HepG2 (cell line): Measurements from ENCODE around the gene POLR2F. TPM values are rescaled to one million over a fixed set of nuclear protein-coding genes. Genes with fewer than 3 reads are reported as not detected.

Source experiments
- ATAC-seq: fragments of 200-7000 bp; cut with Tn5 transposase; 3 replicates; pipeline ENCODE4 v1.9.1; 2020; ENCODE audit warnings: mild to moderate bottlenecking, moderate library complexity
- BruUV-seq: library from RNA; stranded (reverse); fragments of 400-500 nt; replicated peaks from 2 replicates; lab custom pipeline; 2021; lab: Mats Ljungman, UMichigan
- CTCF ChIA-PET: fragments of 300-600 bp; formaldehyde crosslinking; extraction: SDS; loops from one replicate; lab custom pipeline; 2021; ENCODE audit warnings: low total read pairs, inconsistent platforms, low intra/inter-chr PET ratio; lab: Yijun Ruan, JAX
- POLR2A ChIA-PET: fragments of 350-600 bp; sonication (Branson Sonifier 250); formaldehyde crosslinking; loops from one replicate; lab custom pipeline; 2020; ENCODE audit warnings: antibody characterized with exemption, inconsistent platforms; lab: Yijun Ruan, JAX
- DNase-seq: peaks from one replicate; pipeline ENCODE4 v3.0.0-alpha.2; 2015; ENCODE audit warnings: low spot score
- FAIRE-seq: peaks from 3 replicates; lab custom pipeline; 2011; peaks lifted over from hg19 to GRCh38; lab: Jason Lieb, UNC
- H2AFZ ChIP-seq: one replicate; pipeline ENCODE4 v1.6.1; 2011; ENCODE audit warnings: low read length, inconsistent platforms
- H3K27ac ChIP-seq: fragments of 300-600 bp; 3 replicates; pipeline ENCODE4 v1.8.0; 2011; ENCODE audit warnings: mixed run types, mild to moderate bottlenecking, mixed read lengths, low read length, inconsistent platforms; ENCODE audit not compliant: insufficient read depth; ENCODE audit errors: extremely low read length
- H3K27me3 ChIP-seq, 2 experiments: fragments of 200-600 bp in 1 of 2; 2 replicates in 1 of 2; 3 replicates in 1 of 2; pipeline versions ENCODE4 v1.6.0 to v1.8.0; 2011; ENCODE audit warnings: low read length in 2 of 2, mild to moderate bottlenecking in 2 of 2, moderate library complexity in 2 of 2, inconsistent platforms in 1 of 2; ENCODE audit not compliant: insufficient read depth in 2 of 2, control insufficient read depth in 1 of 2
- H3K36me3 ChIP-seq, 2 experiments: fragments of 200-600 bp in 1 of 2; replicated peaks in 1 of 2; 2 replicates in 1 of 2; 3 replicates in 1 of 2; pipeline versions ENCODE4 v1.5.1 to v1.8.0; 2011; ENCODE audit warnings: low read length in 2 of 2, inconsistent platforms in 1 of 2; ENCODE audit not compliant: insufficient read depth in 2 of 2, control insufficient read depth in 1 of 2
- H3K4me1 ChIP-seq: 2 replicates; pipeline ENCODE4 v1.5.1; 2012; ENCODE audit warnings: low read length, inconsistent platforms; ENCODE audit not compliant: insufficient read depth
- H3K4me2 ChIP-seq: 2 replicates; pipeline ENCODE4 v1.6.0; 2011; ENCODE audit warnings: low read depth, low read length, inconsistent platforms
- H3K4me3 ChIP-seq, 3 experiments: fragments of 200-600 bp in 1 of 3; sonication (generic), shearing (Covaris generic) in 1 of 3; replicated peaks in 1 of 3; 2 replicates each; pipeline ENCODE4 v1.5.1; 2011 to 2016; ENCODE audit warnings: low read length in 3 of 3, inconsistent platforms in 2 of 3, low read depth in 2 of 3, mild to moderate bottlenecking in 2 of 3, control low read depth in 1 of 3, mixed read lengths in 1 of 3; ENCODE audit not compliant: insufficient read depth in 1 of 3
- H3K79me2 ChIP-seq: one replicate; pipeline ENCODE4 v1.6.1; 2011; ENCODE audit warnings: low read length, inconsistent platforms; ENCODE audit not compliant: insufficient read depth
- H3K9ac ChIP-seq: 2 replicates; pipeline ENCODE4 v1.6.0; 2011; ENCODE audit warnings: mild to moderate bottlenecking, low read depth, low read length, inconsistent platforms; ENCODE audit not compliant: insufficient read depth
- H3K9me3 ChIP-seq: 2 replicates; pipeline ENCODE4 v1.5.1; 2012; ENCODE audit warnings: mild to moderate bottlenecking, low read length
- H4K20me1 ChIP-seq: 2 replicates; pipeline ENCODE4 v1.6.0; 2011; ENCODE audit warnings: inconsistent platforms, mild to moderate bottlenecking, low read length, moderate library complexity; ENCODE audit not compliant: insufficient read depth
- GATAD1 ChIP-seq: IDR thresholded peaks from 2 replicates; pipeline ENCODE4 v1.6.1; 2016; ENCODE audit warnings: missing genetic modification reagents, missing compliant biosample characterization
- HDAC6 ChIP-seq: fragments of 200-600 bp; sonication (generic); IDR thresholded peaks from 2 replicates; pipeline ENCODE4 v1.7.0; 2017; ENCODE audit warnings: mild to moderate bottlenecking, antibody characterized with exemption, low read length, low read depth
- KLF9 ChIP-seq: IDR thresholded peaks from 2 replicates; pipeline ENCODE4 v1.6.1; 2016; ENCODE audit warnings: low read depth
- PHF20 ChIP-seq: sonication (generic); formaldehyde crosslinking; IDR thresholded peaks from 2 replicates; pipeline ENCODE4 v1.5.0; 2020; ENCODE audit warnings: mild to moderate bottlenecking, missing genetic modification reagents
- REL ChIP-seq: sonication (generic); formaldehyde crosslinking; conservative IDR thresholded peaks from 2 replicates; pipeline ENCODE4 v1.8.0; 2022; ENCODE audit warnings: mild to moderate bottlenecking, missing genetic modification reagents, moderate library complexity
- WIZ ChIP-seq: sonication (generic); formaldehyde crosslinking; IDR thresholded peaks from 2 replicates; pipeline ENCODE4 v1.5.1; 2020; ENCODE audit warnings: mild to moderate bottlenecking, missing genetic modification reagents
- ZNF121 ChIP-seq: sonication (generic); formaldehyde crosslinking; IDR thresholded peaks from 2 replicates; pipeline ENCODE4 v1.5.0; 2020; ENCODE audit warnings: mild to moderate bottlenecking, missing genetic modification reagents
- ZNF234 ChIP-seq: sonication (generic); formaldehyde crosslinking; conservative IDR thresholded peaks from 2 replicates; pipeline ENCODE4 v1.5.1; 2020; ENCODE audit warnings: mild to moderate bottlenecking, missing genetic modification reagents
- ZNF567 ChIP-seq: sonication (generic); formaldehyde crosslinking; IDR thresholded peaks from 2 replicates; pipeline ENCODE4 v1.8.1; 2023; ENCODE audit warnings: mild to moderate bottlenecking, missing genetic modification reagents, borderline replicate concordance
- ZNF766 ChIP-seq: sonication (generic); formaldehyde crosslinking; IDR thresholded peaks from 2 replicates; pipeline ENCODE4 v1.5.0; 2020; ENCODE audit warnings: missing genetic modification reagents, borderline replicate concordance
- WGBS: methylation state at CpG from one replicate; pipeline ENCODE4 v1.1.6; 2017; ENCODE audit warnings: low lambda C conversion rate; 5-methylcytosine and 5-hydroxymethylcytosine counted together
- in situ Hi-C: cut with HindIII; loops from 2 replicates; pipeline ENCODE4 v1.10.0; 2017; ENCODE audit warnings: low pct_unique_long_range_greater_than_20kb; ENCODE audit not compliant: extremely low pct_ligation_motif_present
- intact Hi-C: fragments of 100-400 bp; cut with micrococcal nuclease; formaldehyde crosslinking; loops from one replicate; pipeline ENCODE4 v1.10.0; 2022; ENCODE audit not compliant: unreplicated experiment
- polyA plus RNA-seq, 8 experiments: library from polyadenylated mRNA; depleted of rRNA in 3 of 8; stranded (reverse) in 7 of 8; unstranded in 1 of 8; fragments of >200 nt; fragmentation: Illumina TruSeq in 4 of 8; extraction: Trizol in 4 of 8; gene quantifications; 2 replicates each; pipeline versions ENCODE4 v1.2.1 to v1.2.3, GENCODE V29; 2011 to 2016; ENCODE audit warnings: low read depth in 4 of 8, missing spikeins in 1 of 8, mixed read lengths in 1 of 8; ENCODE audit not compliant: insufficient read depth in 1 of 8
- total RNA-seq, 5 experiments: library from RNA; depleted of rRNA; stranded (reverse); fragments of >200 nt; fragmentation: Illumina TruSeq; extraction: Trizol; gene quantifications; 2 replicates each; pipeline ENCODE4 v1.2.3, GENCODE V29; 2016; ENCODE audit warnings: low read depth in 1 of 5
- TF ChIP-seq, protein P1 (sequence below): sonication (generic); formaldehyde crosslinking; IDR thresholded peaks from 2 replicates; pipeline ENCODE4 v1.4.0; 2020; ENCODE audit warnings: missing genetic modification reagents, borderline replicate concordance
- TF ChIP-seq, protein P2 (sequence below): fragments of 450-650 bp; IDR thresholded peaks from 2 replicates; pipeline ENCODE4 v1.6.1; 2017
- TF ChIP-seq, protein P3 (sequence below): IDR thresholded peaks from 2 replicates; pipeline ENCODE4 v1.6.1; 2018; ENCODE audit warnings: missing genetic modification reagents, mild to moderate bottlenecking, missing compliant biosample characterization

POLR2F gene
- total and polyA plus RNA-seq, 2 of the 13 experiments (the other 11 are each of a cell fraction or from before 2014, with no cell fraction given), result 135 to 158 TPM

GRCh38 chr22:37976547-37976946 lies 23.0 kb downstream of the POLR2F start:
- Histone ChIP-seq H3K4me2 (no peak overlapping the region), H2AFZ (no peak overlapping the region), H3K4me3 (no peak overlapping the region), H4K20me1 (no peaks in the 10 kb centered on the region), H3K27me3 (no peaks in the 10 kb centered on the region), H3K9me3 (no peaks in the 10 kb centered on the region), H3K9ac (no peak overlapping the region), H3K4me1 (peaks cover 32% of the 10 kb centered on the region), H3K36me3 (no peaks in the 10 kb centered on the region; a peak in 2 of 5 replicates), H3K79me2 (no peaks in the 10 kb centered on the region), H3K27ac (no peak overlapping the region)
- ATAC-seq (no peak), DNase-seq (no peak), FAIRE-seq (no peak)
- in situ Hi-C loops (no loop called here), intact Hi-C loops (no loop called here)
- WGBS, result 96% methylated on average over 4 of the region's 4 CpGs
- CTCF ChIA-PET, result no interaction called here
- no TSS peak for BruUV-seq
- TF ChIP-seq ZNF766, result no peak
- no peak for TF ChIP-seq REL
- TF ChIP-seq, protein P1, sequence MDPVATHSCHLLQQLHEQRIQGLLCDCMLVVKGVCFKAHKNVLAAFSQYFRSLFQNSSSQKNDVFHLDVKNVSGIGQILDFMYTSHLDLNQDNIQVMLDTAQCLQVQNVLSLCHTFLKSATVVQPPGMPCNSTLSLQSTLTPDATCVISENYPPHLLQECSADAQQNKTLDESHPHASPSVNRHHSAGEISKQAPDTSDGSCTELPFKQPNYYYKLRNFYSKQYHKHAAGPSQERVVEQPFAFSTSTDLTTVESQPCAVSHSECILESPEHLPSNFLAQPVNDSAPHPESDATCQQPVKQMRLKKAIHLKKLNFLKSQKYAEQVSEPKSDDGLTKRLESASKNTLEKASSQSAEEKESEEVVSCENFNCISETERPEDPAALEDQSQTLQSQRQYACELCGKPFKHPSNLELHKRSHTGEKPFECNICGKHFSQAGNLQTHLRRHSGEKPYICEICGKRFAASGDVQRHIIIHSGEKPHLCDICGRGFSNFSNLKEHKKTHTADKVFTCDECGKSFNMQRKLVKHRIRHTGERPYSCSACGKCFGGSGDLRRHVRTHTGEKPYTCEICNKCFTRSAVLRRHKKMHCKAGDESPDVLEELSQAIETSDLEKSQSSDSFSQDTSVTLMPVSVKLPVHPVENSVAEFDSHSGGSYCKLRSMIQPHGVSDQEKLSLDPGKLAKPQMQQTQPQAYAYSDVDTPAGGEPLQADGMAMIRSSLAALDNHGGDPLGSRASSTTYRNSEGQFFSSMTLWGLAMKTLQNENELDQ (CRISPR knock-in tag), result no peak
- TF ChIP-seq ZNF234 (CRISPR knock-in tag), result no peak
- no peak for TF ChIP-seq ZNF121 (CRISPR knock-in tag)
- no peak for TF ChIP-seq PHF20 (CRISPR knock-in tag)
- TF ChIP-seq KLF9 (CRISPR knock-in tag), result no peak
- TF ChIP-seq, protein P2, sequence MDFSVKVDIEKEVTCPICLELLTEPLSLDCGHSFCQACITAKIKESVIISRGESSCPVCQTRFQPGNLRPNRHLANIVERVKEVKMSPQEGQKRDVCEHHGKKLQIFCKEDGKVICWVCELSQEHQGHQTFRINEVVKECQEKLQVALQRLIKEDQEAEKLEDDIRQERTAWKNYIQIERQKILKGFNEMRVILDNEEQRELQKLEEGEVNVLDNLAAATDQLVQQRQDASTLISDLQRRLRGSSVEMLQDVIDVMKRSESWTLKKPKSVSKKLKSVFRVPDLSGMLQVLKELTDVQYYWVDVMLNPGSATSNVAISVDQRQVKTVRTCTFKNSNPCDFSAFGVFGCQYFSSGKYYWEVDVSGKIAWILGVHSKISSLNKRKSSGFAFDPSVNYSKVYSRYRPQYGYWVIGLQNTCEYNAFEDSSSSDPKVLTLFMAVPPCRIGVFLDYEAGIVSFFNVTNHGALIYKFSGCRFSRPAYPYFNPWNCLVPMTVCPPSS, result no peak
- TF ChIP-seq, protein P3, sequence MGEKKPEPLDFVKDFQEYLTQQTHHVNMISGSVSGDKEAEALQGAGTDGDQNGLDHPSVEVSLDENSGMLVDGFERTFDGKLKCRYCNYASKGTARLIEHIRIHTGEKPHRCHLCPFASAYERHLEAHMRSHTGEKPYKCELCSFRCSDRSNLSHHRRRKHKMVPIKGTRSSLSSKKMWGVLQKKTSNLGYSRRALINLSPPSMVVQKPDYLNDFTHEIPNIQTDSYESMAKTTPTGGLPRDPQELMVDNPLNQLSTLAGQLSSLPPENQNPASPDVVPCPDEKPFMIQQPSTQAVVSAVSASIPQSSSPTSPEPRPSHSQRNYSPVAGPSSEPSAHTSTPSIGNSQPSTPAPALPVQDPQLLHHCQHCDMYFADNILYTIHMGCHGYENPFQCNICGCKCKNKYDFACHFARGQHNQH (CRISPR knock-in tag), result no peak
- no peak for TF ChIP-seq GATAD1 (CRISPR knock-in tag)
- TF ChIP-seq HDAC6, result no peak
- TF ChIP-seq WIZ (CRISPR knock-in tag), result no peak
- no peak for TF ChIP-seq ZNF567
- POLR2A ChIA-PET, result no interaction called here
